ENCODE data around the gene BPIFA1. TPM values are rescaled to one million over a fixed set of nuclear protein-coding genes. Genes with fewer than 3 reads are reported as not detected.
A peak's percentile ranks its signal among the peaks of the same experiment; 100 is the strongest.

BPIFA1 gene
- total and polyA plus RNA-seq, 9 of the 15 experiments (the other 6 are each of a cell fraction or from before 2014, with no cell fraction given): not detected

DNA sequence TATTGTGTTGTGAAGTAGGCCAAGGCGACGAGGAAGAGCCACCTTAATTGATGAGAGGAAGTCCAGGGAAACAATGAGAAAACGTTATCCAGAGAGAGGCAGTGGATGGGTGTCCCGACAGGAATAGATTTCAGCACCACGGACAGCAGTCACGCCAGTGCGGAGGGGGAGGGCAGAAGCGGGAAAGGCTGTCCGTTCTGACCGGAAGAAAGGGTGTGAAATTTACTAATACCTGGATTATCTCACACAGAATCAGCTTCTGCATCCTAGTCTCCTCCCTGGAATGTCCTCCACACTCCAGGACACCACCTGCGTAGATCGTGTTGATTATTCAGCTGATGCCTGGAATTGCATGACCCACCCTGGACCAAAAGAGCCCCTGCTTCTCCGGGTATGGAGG, 26.0 kb upstream of the BPIFA1 start (continued):
- peak; percentile 79 for TF ChIP-seq ZNF395 (CRISPR knock-in tag; IDR thresholded peaks at IDR 0.05)
- peak; percentile 68 for TF ChIP-seq CREM (IDR thresholded peaks at IDR 0.05; ENCODE audit: low read depth)
- TF ChIP-seq VEZF1 (CRISPR knock-in tag; IDR thresholded peaks at IDR 0.05): peak; percentile 68
- TF ChIP-seq CBFB (CRISPR knock-in tag; IDR thresholded peaks at IDR 0.05): no peak
- TF ChIP-seq PRMT5 (CRISPR knock-in tag; IDR thresholded peaks at IDR 0.05): peak; percentile 86; the same call in 1 of the 2 replicates
- TF ChIP-seq SMC3 (conservative IDR thresholded peaks at IDR 0.05; ENCODE audit: insufficient read depth, low read depth, low read length): no peak
- TF ChIP-seq KDM1A (IDR thresholded peaks at IDR 0.05): 0 out of 4 replicates have a peak, but pooled peaks of 1 of the 2 experiments have one; percentile 11
- TF ChIP-seq, protein P1, sequence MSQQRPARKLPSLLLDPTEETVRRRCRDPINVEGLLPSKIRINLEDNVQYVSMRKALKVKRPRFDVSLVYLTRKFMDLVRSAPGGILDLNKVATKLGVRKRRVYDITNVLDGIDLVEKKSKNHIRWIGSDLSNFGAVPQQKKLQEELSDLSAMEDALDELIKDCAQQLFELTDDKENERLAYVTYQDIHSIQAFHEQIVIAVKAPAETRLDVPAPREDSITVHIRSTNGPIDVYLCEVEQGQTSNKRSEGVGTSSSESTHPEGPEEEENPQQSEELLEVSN (IDR thresholded peaks at IDR 0.05; ENCODE audit: borderline replicate concordance in 1 of 2, extremely low read depth in 1 of 2, insufficient read depth in 1 of 2, insufficient read length in 1 of 2, low read depth in 1 of 2, low read length in 1 of 2, poor library complexity in 1 of 2, severe bottlenecking in 1 of 2): peak in 1 of 2 experiments; percentile 57
- no peak for TF ChIP-seq SP2 (IDR thresholded peaks at IDR 0.05; ENCODE audit: extremely low read depth, low read depth, low read length, poor library complexity, severe bottlenecking)
- TF ChIP-seq, protein P2, sequence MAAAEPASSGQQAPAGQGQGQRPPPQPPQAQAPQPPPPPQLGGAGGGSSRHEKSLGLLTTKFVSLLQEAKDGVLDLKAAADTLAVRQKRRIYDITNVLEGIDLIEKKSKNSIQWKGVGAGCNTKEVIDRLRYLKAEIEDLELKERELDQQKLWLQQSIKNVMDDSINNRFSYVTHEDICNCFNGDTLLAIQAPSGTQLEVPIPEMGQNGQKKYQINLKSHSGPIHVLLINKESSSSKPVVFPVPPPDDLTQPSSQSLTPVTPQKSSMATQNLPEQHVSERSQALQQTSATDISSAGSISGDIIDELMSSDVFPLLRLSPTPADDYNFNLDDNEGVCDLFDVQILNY (CRISPR knock-in tag; IDR thresholded peaks at IDR 0.05): 0 out of 2 replicates have a peak, but pooled peaks have one; percentile 72
- TF ChIP-seq ZNF324 (CRISPR knock-in tag; IDR thresholded peaks at IDR 0.05): no peak
- peak; percentile 86 for TF ChIP-seq E2F4 (CRISPR knock-in tag; IDR thresholded peaks at IDR 0.05; ENCODE audit: low read depth)
- TF ChIP-seq AFF4 (CRISPR knock-in tag; IDR thresholded peaks at IDR 0.05): 0 out of 2 replicates have a peak, but pooled peaks have one; percentile 34
- TF ChIP-seq TCF7 (IDR thresholded peaks at IDR 0.05; ENCODE audit: borderline replicate concordance): no peak
- 0 out of 2 replicates have a peak, but pooled peaks have one; percentile 54 for TF ChIP-seq ZNF584 (CRISPR knock-in tag; IDR thresholded peaks at IDR 0.05; ENCODE audit: low read depth)
- peak; percentile 51; the same call in 1 of the 2 replicates for TF ChIP-seq MAX (CRISPR knock-in tag; IDR thresholded peaks at IDR 0.05)

Measured in K562 (cell line).